Measurements from ENCODE around the gene COL23A1.

COL23A1 gene

GRCh38 chr5:178469975-178470759 is 120.0 kb downstream of the COL23A1 start:
- DNase-seq = no peak

GRCh38 chr5:178469011-178469974 is 120.9 kb downstream of the COL23A1 start:
- DNase-seq = no peak

- no peak for DNase-seq
These were observed 122.0 kb downstream of the COL23A1 start for GRCh38 chr5:178468196-178468685.

- DNase-seq = peak; percentile 25
These were observed 122.5 kb downstream of the COL23A1 start for GRCh38 chr5:178467568-178468195.

- no peak for DNase-seq
These were observed 123.0 kb downstream of the COL23A1 start for GRCh38 chr5:178467205-178467567.

- no peak for DNase-seq
These were observed 123.9 kb downstream of the COL23A1 start for GRCh38 chr5:178466342-178466741.

GRCh38 chr5:178465861-178466288 is 124.3 kb downstream of the COL23A1 start:
- no peak for DNase-seq

- DNase-seq = no peak
These were observed 124.8 kb downstream of the COL23A1 start for GRCh38 chr5:178465228-178465860.

- no peak for DNase-seq
These were observed 125.7 kb downstream of the COL23A1 start for GRCh38 chr5:178464431-178465048.

GRCh38 chr5:178463321-178464155 is 126.7 kb downstream of the COL23A1 start:
- no peak for DNase-seq

GRCh38 chr5:178462816-178463215 is 127.4 kb downstream of the COL23A1 start:
- DNase-seq = no peak

GRCh38 chr5:178462076-178462475 is 128.1 kb downstream of the COL23A1 start:
- no peak for DNase-seq

GRCh38 chr5:178461004-178461730 is 129.0 kb downstream of the COL23A1 start:
- DNase-seq = no peak

GRCh38 chr5:178460598-178460997 is 129.6 kb downstream of the COL23A1 start:
- no peak for DNase-seq

- DNase-seq = no peak
These were observed 130.0 kb downstream of the COL23A1 start for GRCh38 chr5:178460174-178460573.

- DNase-seq = no peak
These were observed 132.1 kb downstream of the COL23A1 start for GRCh38 chr5:178458140-178458539.

GRCh38 chr5:178457471-178457870 is 132.7 kb downstream of the COL23A1 start:
- DNase-seq = no peak

- no peak for DNase-seq
These were observed 134.7 kb downstream of the COL23A1 start for GRCh38 chr5:178455480-178455835.

GRCh38 chr5:178454821-178455479 is 135.2 kb downstream of the COL23A1 start:
- no peak for DNase-seq

- no peak for DNase-seq
These were observed 135.9 kb downstream of the COL23A1 start for GRCh38 chr5:178454303-178454702.
